Measurements from ENCODE around the gene ATP6V1F.

ATP6V1F gene

GRCh38 chr7:128846781-128847444, 15.7 kb upstream of the ATP6V1F start:
- DNase-seq (ENCODE audit: low read depth) = no peak
- H3K4me3 ChIP-seq (ENCODE audit: low read depth, low read length) = no peak overlapping the region

GRCh38 chr7:128847721-128848211, 14.9 kb upstream of the ATP6V1F start:
- no peak for DNase-seq (ENCODE audit: low read depth)
- no peak overlapping the region for H3K4me3 ChIP-seq (ENCODE audit: low read depth, low read length)

GRCh38 chr7:128848289-128849155, 14.1 kb upstream of the ATP6V1F start:
- no peak for DNase-seq (ENCODE audit: low read depth)
- no peak overlapping the region for H3K4me3 ChIP-seq (ENCODE audit: low read depth, low read length)

- no peak overlapping the region for H3K4me3 ChIP-seq (ENCODE audit: low read depth, low read length)
- no peak for DNase-seq (ENCODE audit: low read depth)
Measured at GRCh38 chr7:128849156-128849515, 13.5 kb upstream of the ATP6V1F start.

GRCh38 chr7:128849804-128850490, 12.7 kb upstream of the ATP6V1F start:
- H3K4me3 ChIP-seq (ENCODE audit: low read depth, low read length) = no peak overlapping the region
- no peak for DNase-seq (ENCODE audit: low read depth)

GRCh38 chr7:128852537-128853254, 10.0 kb upstream of the ATP6V1F start:
- no peak for DNase-seq (ENCODE audit: low read depth)
- no peak overlapping the region for H3K4me3 ChIP-seq (ENCODE audit: low read depth, low read length)

GRCh38 chr7:128853799-128854198, 8.9 kb upstream of the ATP6V1F start:
- DNase-seq (ENCODE audit: low read depth) = no peak
- no peak overlapping the region for H3K4me3 ChIP-seq (ENCODE audit: low read depth, low read length)

GRCh38 chr7:128854396-128854795, 8.3 kb upstream of the ATP6V1F start:
- H3K4me3 ChIP-seq (ENCODE audit: low read depth, low read length) = no peak overlapping the region
- no peak for DNase-seq (ENCODE audit: low read depth)

GRCh38 chr7:128855559-128855958, 7.1 kb upstream of the ATP6V1F start:
- H3K4me3 ChIP-seq (ENCODE audit: low read depth, low read length) = no peak overlapping the region

GRCh38 chr7:128856001-128856718, 6.5 kb upstream of the ATP6V1F start:
- no peak for DNase-seq (ENCODE audit: low read depth)
- no peak overlapping the region for H3K4me3 ChIP-seq (ENCODE audit: low read depth, low read length)

More at GRCh38 chr7:128855559-128855958, 7.1 kb upstream of the ATP6V1F start:
- no peak for DNase-seq (ENCODE audit: low read depth)

- H3K4me3 ChIP-seq (ENCODE audit: low read depth, low read length) = no peak overlapping the region
- DNase-seq (ENCODE audit: low read depth) = no peak
Measured at GRCh38 chr7:128858380-128859231, 4.0 kb upstream of the ATP6V1F start.

GRCh38 chr7:128859232-128860157, 3.2 kb upstream of the ATP6V1F start:
- DNase-seq (ENCODE audit: low read depth) = no peak
- H3K4me3 ChIP-seq (ENCODE audit: low read depth, low read length) = no peak overlapping the region

GRCh38 chr7:128860158-128861073, 2.2 kb upstream of the ATP6V1F start:
- H3K4me3 ChIP-seq (ENCODE audit: low read depth, low read length) = no peak overlapping the region
- DNase-seq (ENCODE audit: low read depth) = peak; percentile 28

- H3K4me3 ChIP-seq (ENCODE audit: low read depth, low read length) = peak overlapping the region; percentile 61
- DNase-seq (ENCODE audit: low read depth) = no peak
Measured at GRCh38 chr7:128861957-128862570, 592 bp upstream of the ATP6V1F start.

- peak overlapping the region; percentile 61 for H3K4me3 ChIP-seq (ENCODE audit: low read depth, low read length)
- DNase-seq (ENCODE audit: low read depth) = peak; percentile 35
Measured at GRCh38 chr7:128863433-128863989, 855 bp downstream of the ATP6V1F start.
